ENCODE data around the gene LRRC59.

- no peak for TF ChIP-seq CTCF (IDR thresholded peaks at IDR 0.05; ENCODE audit: low read length)
- no peak for TF ChIP-seq EZH2 (optimal IDR thresholded peaks at IDR 0.05; ENCODE audit: low read depth, low read length)
- no peak for TF ChIP-seq EZH2phosphoT487 (IDR thresholded peaks at IDR 0.05; ENCODE audit: low read length)
Observed at GRCh38 chr17:50358177-50358576, 39.1 kb downstream of the LRRC59 start.
